Activated T-helper 2 cell treated with anti-CD3 and anti-CD28 coated beads, Interferon-gamma antibody, Interleukin-2, Interleukin-4, amounts not matched to agents 10 μg/mL and 5 μg/mL and 100 μg/mL, durations not matched to agents 14 hours and 24 hours and 36 hours (primary cell): ENCODE measurements around the gene DMD. TPM values are rescaled to one million over a fixed set of nuclear protein-coding genes. Genes with fewer than 3 reads are reported as not detected.

Source experiments
- DNase-seq: peaks from one replicate; pipeline ENCODE4 v3.0.0; 2021; ENCODE audit warnings: low spot score
- H3K27ac Mint-ChIP-seq: one replicate; pipeline ENCODE4 v1.8.0; 2021; ENCODE audit warnings: mixed read lengths
- H3K27me3 Mint-ChIP-seq: one replicate; pipeline ENCODE4 v1.8.0; 2021; ENCODE audit warnings: low read depth, mixed read lengths
- H3K36me3 Mint-ChIP-seq: one replicate; pipeline ENCODE4 v1.8.0; 2021; ENCODE audit warnings: low read depth, mixed read lengths
- H3K4me1 Mint-ChIP-seq: one replicate; pipeline ENCODE4 v1.8.0; 2021; ENCODE audit warnings: low read depth, mixed read lengths
- H3K4me3 Mint-ChIP-seq: one replicate; pipeline ENCODE4 v1.8.0; 2021; ENCODE audit warnings: low read depth, mild to moderate bottlenecking, moderate library complexity, mixed read lengths
- H3K9me3 Mint-ChIP-seq: one replicate; pipeline ENCODE4 v1.8.0; 2021; ENCODE audit warnings: mixed read lengths
- intact Hi-C: fragments of 100-400 bp; cut with micrococcal nuclease; formaldehyde crosslinking; loops from one replicate; pipeline ENCODE4 v1.15.1; 2023
- total RNA-seq: library from RNA; stranded (reverse); gene quantifications from 2 replicates; pipeline ENCODE4 v1.2.3, GENCODE V29; 2022

DMD gene
- total RNA-seq, 1 donor from 2014 or later, result 0.84 TPM

GRCh38 chrX:31213941-31214340, 1997.4 kb downstream of the DMD start:
- Mint-ChIP-seq H3K4me3 (no peak overlapping the region), H3K27me3 (no peaks in the 10 kb centered on the region), H3K4me1 (no peaks in the 10 kb centered on the region), H3K27ac (no peak overlapping the region), H3K36me3 (no peaks in the 10 kb centered on the region), H3K9me3 (no peaks in the 10 kb centered on the region)
- intact Hi-C loops, result loop anchor here (10.0 kb wide), 1 partner anchor 211 kb away; no protein-coding TSS in a partner anchor
- DNase-seq, result no peak

DNA sequence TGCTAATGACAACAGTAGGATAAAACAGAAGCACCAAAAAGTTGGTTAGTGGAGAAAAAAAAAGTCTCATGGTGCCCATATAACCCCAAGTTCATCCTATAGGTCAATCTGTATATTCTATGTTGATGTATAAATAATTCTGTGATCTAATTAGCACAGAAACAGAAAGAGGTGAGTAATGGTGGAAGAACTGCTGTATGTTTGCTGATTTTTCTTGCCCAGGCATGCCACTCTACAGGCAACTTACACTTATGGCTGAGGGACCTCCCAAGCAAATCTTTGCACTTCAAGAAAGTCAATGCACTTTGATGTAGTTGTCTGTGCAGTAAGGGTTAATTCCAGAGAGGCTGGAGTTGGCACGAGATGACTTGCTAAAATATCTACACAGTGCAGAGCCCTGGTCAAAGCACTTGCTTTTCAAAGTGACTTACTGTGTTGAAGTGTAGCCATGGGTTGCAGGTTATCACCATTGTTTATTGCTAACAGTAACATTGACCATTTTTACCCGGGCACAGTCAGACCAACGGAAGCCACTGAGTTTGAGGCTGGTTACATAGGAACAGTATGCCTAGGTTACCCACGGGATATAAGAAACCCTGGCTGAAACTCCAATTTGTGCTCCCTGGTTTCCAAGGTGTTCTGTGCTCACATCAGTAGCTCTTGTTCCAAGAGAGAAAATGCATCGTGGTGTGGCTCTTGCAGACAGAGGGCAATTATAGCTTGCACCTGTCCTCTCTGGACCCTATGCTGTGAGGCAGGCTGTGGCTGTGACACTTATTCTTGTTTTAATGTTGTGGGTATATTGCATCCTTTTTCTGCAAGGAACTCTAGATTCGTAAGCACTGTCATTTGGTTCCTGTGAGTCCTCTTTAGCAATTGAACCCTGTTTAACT, 1998.2 kb downstream of the DMD start:
- Mint-ChIP-seq H3K27me3 (no peaks in the 10 kb centered on the region), H3K4me3 (no peak overlapping the region)
- no peak for DNase-seq

GRCh38 chrX:31209005-31209628, 2002.2 kb downstream of the DMD start:
- H3K27me3 Mint-ChIP-seq, result no peaks in the 10 kb centered on the region
- H3K27ac Mint-ChIP-seq, result no peak overlapping the region
- intact Hi-C loops, result no loop called here
- H3K4me3 Mint-ChIP-seq, result no peak overlapping the region
- no peak for DNase-seq
- H3K4me1 Mint-ChIP-seq, result no peaks in the 10 kb centered on the region
- H3K36me3 Mint-ChIP-seq, result no peaks in the 10 kb centered on the region
- no peaks in the 10 kb centered on the region for H3K9me3 Mint-ChIP-seq

More for the DNA sequence above, 1998.2 kb downstream of the DMD start:
- Mint-ChIP-seq H3K9me3 (no peaks in the 10 kb centered on the region), H3K36me3 (no peaks in the 10 kb centered on the region), H3K4me1 (no peaks in the 10 kb centered on the region), H3K27ac (no peak overlapping the region)
- intact Hi-C loops, result loop anchor here (10.0 kb wide), 1 partner anchor 212 kb away; no protein-coding TSS in a partner anchor

DNA sequence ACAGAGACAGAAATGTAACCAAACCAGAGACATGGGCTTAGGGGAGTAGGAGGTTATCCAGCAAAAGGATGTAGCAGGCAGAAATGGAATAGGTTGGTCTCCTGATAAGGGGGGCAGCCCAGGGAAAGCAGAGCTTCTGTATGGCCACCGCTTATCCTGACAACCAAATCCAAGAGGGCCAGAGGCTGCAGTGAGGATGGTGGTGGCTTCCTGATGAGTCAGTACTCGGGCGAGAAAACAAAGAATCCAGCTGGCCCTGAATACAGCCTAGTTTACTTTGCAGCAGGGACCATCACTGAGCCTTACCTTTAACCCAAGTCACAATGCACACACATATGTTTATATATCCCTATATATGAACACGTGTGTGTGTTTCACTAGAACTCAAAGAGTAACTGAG, 2009.8 kb downstream of the DMD start:
- DNase-seq, result no peak
- intact Hi-C loops, result no loop called here
- no peaks in the 10 kb centered on the region for H3K36me3 Mint-ChIP-seq
- no peaks in the 10 kb centered on the region for H3K9me3 Mint-ChIP-seq
- H3K4me3 Mint-ChIP-seq, result no peak overlapping the region
- no peaks in the 10 kb centered on the region for H3K27me3 Mint-ChIP-seq
- H3K27ac Mint-ChIP-seq, result no peak overlapping the region
- H3K4me1 Mint-ChIP-seq, result no peaks in the 10 kb centered on the region

DNA sequence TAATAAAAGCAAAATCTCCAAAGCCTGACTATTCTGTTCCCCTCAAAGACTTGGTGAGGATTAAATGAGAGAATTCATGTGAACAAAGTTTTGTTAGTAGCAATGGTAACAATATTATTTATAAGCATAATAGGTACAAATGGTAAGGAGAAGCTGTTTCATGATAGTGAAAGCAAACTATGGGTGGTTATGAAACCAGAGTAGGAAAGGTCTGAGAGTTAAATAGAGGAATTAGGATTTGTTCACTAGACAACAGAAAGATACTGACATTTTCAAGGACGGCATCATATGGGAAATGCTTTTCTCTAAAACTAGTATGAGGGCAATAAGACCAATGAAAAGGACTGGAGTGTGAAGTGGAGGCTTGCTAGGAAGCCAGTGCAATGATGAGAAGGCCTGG, 2010.9 kb downstream of the DMD start:
- H3K4me3 Mint-ChIP-seq, result no peak overlapping the region
- no peaks in the 10 kb centered on the region for H3K9me3 Mint-ChIP-seq
- H3K4me1 Mint-ChIP-seq, result no peaks in the 10 kb centered on the region
- no peak for DNase-seq
- no peak overlapping the region for H3K27ac Mint-ChIP-seq
- no peaks in the 10 kb centered on the region for H3K36me3 Mint-ChIP-seq
- no peaks in the 10 kb centered on the region for H3K27me3 Mint-ChIP-seq
- intact Hi-C loops, result no loop called here

- Mint-ChIP-seq H3K4me1 (no peaks in the 10 kb centered on the region), H3K36me3 (no peaks in the 10 kb centered on the region), H3K4me3 (no peak overlapping the region), H3K9me3 (no peaks in the 10 kb centered on the region), H3K27ac (no peak overlapping the region), H3K27me3 (no peaks in the 10 kb centered on the region)
- DNase-seq, result no peak
- intact Hi-C loops, result no loop called here
Measured at GRCh38 chrX:31199840-31200114, 2011.6 kb downstream of the DMD start.

DNA sequence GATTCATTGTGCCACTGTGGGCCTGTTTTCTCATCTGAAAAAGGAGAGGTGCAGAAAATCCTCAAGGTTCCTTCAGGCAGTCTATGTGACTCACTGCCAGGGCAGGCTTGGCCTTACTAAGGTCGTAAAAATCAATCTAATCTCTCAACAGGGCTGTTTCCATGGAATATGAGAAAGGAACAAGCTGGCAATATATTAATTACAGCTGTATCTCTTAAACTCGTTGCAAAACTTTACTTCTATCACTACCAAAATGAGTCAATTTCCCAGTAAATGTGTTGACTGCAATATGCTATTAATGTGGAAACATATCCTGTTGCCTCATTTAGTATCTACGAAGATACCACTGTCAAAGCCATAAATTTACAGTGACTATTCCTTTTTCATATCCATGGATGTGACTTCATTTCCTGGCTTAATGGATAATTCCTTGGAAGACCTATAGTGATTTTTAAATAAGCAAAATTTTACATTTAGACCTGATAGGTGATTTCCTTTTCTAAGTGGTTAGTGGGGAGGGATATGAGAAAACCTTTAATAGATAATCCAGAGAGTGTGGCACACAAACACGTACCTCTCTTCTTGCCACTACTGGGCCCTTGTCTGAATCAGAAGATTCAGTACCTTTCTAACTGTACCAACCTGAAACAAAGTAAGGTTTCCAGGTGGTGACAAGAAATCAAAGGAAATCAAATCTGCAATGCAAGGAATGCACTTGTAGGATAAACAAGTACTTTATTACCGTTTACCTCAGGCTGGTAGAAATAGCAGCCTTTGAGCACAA, 2012.1 kb downstream of the DMD start:
- intact Hi-C loops, result no loop called here
- H3K9me3 Mint-ChIP-seq, result no peaks in the 10 kb centered on the region
- no peak overlapping the region for H3K4me3 Mint-ChIP-seq
- no peak for DNase-seq
- H3K27me3 Mint-ChIP-seq, result no peaks in the 10 kb centered on the region
- no peaks in the 10 kb centered on the region for H3K4me1 Mint-ChIP-seq
- H3K27ac Mint-ChIP-seq, result no peak overlapping the region
- no peaks in the 10 kb centered on the region for H3K36me3 Mint-ChIP-seq

GRCh38 chrX:31190221-31190975, 2021.0 kb downstream of the DMD start:
- H3K4me3 Mint-ChIP-seq, result no peak overlapping the region
- H3K27ac Mint-ChIP-seq, result no peak overlapping the region
- no peaks in the 10 kb centered on the region for H3K27me3 Mint-ChIP-seq
- DNase-seq, result no peak
- no peaks in the 10 kb centered on the region for H3K9me3 Mint-ChIP-seq
- H3K4me1 Mint-ChIP-seq, result no peaks in the 10 kb centered on the region
- intact Hi-C loops, result no loop called here
- H3K36me3 Mint-ChIP-seq, result no peaks in the 10 kb centered on the region

DNA sequence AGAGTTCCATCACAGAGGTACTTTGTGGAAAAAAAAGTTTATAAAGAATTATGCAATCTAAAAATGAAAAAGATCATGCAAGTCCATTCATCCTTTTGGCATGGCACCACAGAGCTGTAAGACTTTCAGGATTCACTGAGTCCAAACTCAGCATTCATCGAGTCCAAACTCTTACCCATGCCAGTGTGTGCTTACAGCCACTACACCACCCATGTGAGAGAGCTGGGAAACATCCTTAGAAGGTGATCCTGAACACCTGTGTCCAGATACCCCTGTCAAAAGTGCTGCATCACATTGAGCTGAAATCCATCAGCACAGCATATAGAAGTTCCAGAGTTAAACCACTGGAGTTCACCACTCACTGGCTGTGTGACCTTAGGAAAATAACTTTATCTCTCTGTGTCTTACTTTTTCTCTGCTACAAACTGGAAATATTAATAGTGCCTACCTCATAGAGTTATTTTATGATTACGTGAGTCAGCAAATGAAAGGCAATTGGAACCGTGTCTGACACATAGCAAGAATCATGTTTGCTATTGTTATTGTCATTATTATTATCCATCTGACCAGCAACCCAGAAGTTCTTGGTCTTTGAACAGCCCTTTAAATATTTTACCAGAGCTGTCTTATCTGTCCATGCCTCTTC, 2024.5 kb downstream of the DMD start:
- Mint-ChIP-seq H3K27me3 (no peaks in the 10 kb centered on the region), H3K9me3 (no peaks in the 10 kb centered on the region), H3K27ac (no peak overlapping the region), H3K36me3 (no peaks in the 10 kb centered on the region), H3K4me1 (no peaks in the 10 kb centered on the region), H3K4me3 (no peak overlapping the region)
- DNase-seq, result no peak
- intact Hi-C loops, result no loop called here

- Mint-ChIP-seq H3K4me1 (no peaks in the 10 kb centered on the region), H3K9me3 (no peaks in the 10 kb centered on the region), H3K4me3 (no peak overlapping the region), H3K36me3 (no peaks in the 10 kb centered on the region), H3K27ac (no peak overlapping the region), H3K27me3 (no peaks in the 10 kb centered on the region)
- intact Hi-C loops, result no loop called here
- no peak for DNase-seq
Measured at GRCh38 chrX:31185884-31186283, 2025.5 kb downstream of the DMD start.

DNA sequence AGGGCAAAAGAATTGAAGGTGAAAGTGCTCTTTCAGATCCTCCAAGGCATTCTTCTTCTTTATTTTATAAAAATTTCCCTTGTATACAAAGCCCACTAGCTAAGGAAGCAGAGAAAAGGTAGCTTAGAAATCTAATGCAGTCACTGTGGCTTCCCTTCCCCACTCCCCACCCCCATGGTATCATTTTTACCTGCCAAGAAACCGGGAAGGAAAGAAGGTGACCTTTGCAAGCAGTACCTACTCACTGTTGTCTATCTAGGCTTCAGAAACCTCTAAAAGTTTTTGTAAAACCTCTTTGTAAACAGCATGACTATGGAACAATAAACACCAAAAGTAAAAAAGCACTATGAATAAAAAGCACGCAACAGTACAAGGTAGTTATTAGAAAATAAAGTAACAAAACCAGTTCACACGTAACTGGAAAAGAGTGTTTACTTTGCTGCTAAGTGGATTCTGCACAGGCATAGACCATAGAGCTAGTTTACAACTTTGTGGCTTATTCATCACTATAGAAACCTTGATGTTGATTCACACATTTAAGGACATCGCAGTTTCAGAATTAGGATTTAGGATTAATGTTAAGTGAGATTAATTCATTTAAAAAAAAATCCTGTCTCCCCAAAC, 2029.9 kb downstream of the DMD start:
- H3K4me1 Mint-ChIP-seq, result peaks cover 2% of the 10 kb centered on the region
- intact Hi-C loops, result no loop called here
- no peaks in the 10 kb centered on the region for H3K9me3 Mint-ChIP-seq
- no peaks in the 10 kb centered on the region for H3K27me3 Mint-ChIP-seq
- no peak for DNase-seq
- H3K4me3 Mint-ChIP-seq, result no peak overlapping the region
- H3K27ac Mint-ChIP-seq, result no peak overlapping the region
- no peaks in the 10 kb centered on the region for H3K36me3 Mint-ChIP-seq

DNA sequence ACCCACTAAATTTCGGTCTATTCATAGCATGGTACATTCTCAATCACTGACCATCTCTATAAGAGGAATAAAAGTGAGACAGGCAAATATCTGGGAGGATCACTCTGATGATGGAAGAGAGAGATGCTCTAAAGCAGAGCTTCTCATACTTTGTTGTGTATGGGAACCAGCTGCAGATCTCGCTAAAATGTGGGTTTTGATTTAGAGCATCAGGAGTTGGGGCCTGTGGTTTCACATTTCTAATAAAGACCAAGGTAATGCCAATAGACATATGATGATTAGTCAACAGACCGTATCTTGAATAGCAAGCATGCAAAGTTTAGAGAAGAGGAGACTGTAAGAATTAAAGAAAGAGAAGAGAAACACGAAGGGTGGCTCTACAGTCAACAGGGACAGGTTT, 2032.1 kb downstream of the DMD start:
- H3K4me1 Mint-ChIP-seq, result peaks cover 2% of the 10 kb centered on the region
- intact Hi-C loops, result no loop called here
- H3K36me3 Mint-ChIP-seq, result no peaks in the 10 kb centered on the region
- no peak for DNase-seq
- H3K9me3 Mint-ChIP-seq, result no peaks in the 10 kb centered on the region
- no peaks in the 10 kb centered on the region for H3K27me3 Mint-ChIP-seq
- H3K27ac Mint-ChIP-seq, result no peak overlapping the region
- H3K4me3 Mint-ChIP-seq, result no peak overlapping the region
